HEK293 (cell line): ENCODE data around the gene ATAT1.

ENCODE experiments used
- CTCF ChIA-PET: fragments of 350-600 bp; formaldehyde crosslinking; extraction: SDS; loops from one replicate; lab custom pipeline; 2021; ENCODE audit warnings: antibody characterized with exemption; lab: Yijun Ruan, JAX
- POLR2A ChIA-PET: fragments of 300-600 bp; formaldehyde crosslinking; extraction: SDS; loops from one replicate; lab custom pipeline; 2020; ENCODE audit warnings: antibody characterized with exemption, inconsistent platforms; lab: Yijun Ruan, JAX
- H3K27ac ChIP-seq: fragments of 200-500 bp; sonication (Bioruptor generic); 2 replicates; pipeline ENCODE4 v1.5.1; 2014; ENCODE audit warnings: low read depth, low read length, control low read depth, inconsistent platforms; ENCODE audit errors: extremely low read depth
- H3K36me3 ChIP-seq, 2 experiments: fragments of 200-500 bp in 1 of 2; sonication (Bioruptor generic) in 1 of 2; 1 replicate in 1 of 2; 2 replicates in 1 of 2; pipeline ENCODE4 v1.5.1; 2014 to 2017; ENCODE audit warnings: inconsistent platforms in 2 of 2, low read length in 2 of 2; ENCODE audit not compliant: control insufficient read depth in 2 of 2, insufficient read depth in 1 of 2
- H3K4me1 ChIP-seq: fragments of 200-500 bp; sonication (Bioruptor generic); 2 replicates; pipeline ENCODE4 v1.5.1; 2014; ENCODE audit warnings: mild to moderate bottlenecking, low read length, inconsistent platforms; ENCODE audit not compliant: control insufficient read depth, insufficient read depth
- H3K4me3 ChIP-seq: 2 replicates; pipeline ENCODE4 v1.5.1; 2011; ENCODE audit warnings: low read depth, mild to moderate bottlenecking, control low read depth, low read length, moderate library complexity
- H3K9me3 ChIP-seq: fragments of 200-500 bp; sonication (Bioruptor generic); 2 replicates; pipeline ENCODE4 v1.5.1; 2014; ENCODE audit warnings: low read depth, low read length, inconsistent platforms; ENCODE audit not compliant: control insufficient read depth, insufficient read depth
- BCL11A ChIP-seq: fragments of 450-650 bp; formaldehyde crosslinking; IDR thresholded peaks from 2 replicates; pipeline ENCODE4 v1.5.1; 2016; ENCODE audit warnings: low read depth, missing biosample characterization, missing genetic modification characterization
- GLIS1 ChIP-seq: fragments of 450-650 bp; formaldehyde crosslinking; IDR thresholded peaks from 2 replicates; pipeline ENCODE4 v1.5.1; 2016; ENCODE audit warnings: missing biosample characterization, missing genetic modification characterization
- GLIS2 ChIP-seq: fragments of 450-650 bp; formaldehyde crosslinking; IDR thresholded peaks from 2 replicates; pipeline ENCODE4 v1.5.1; 2016; ENCODE audit warnings: missing biosample characterization, missing genetic modification characterization
- KLF1 ChIP-seq: fragments of 450-650 bp; formaldehyde crosslinking; IDR thresholded peaks from 2 replicates; pipeline ENCODE4 v1.5.1; 2016; ENCODE audit warnings: missing biosample characterization, missing genetic modification characterization
- MEIS1 ChIP-seq: sonication (generic); formaldehyde crosslinking; IDR thresholded peaks from 2 replicates; pipeline ENCODE4 v1.8.1; 2022; ENCODE audit warnings: missing genetic modification reagents, mild to moderate bottlenecking, borderline replicate concordance
- PRDM1 ChIP-seq: fragments of 450-650 bp; formaldehyde crosslinking; IDR thresholded peaks from 2 replicates; pipeline ENCODE4; 2016; ENCODE audit warnings: missing biosample characterization, missing genetic modification characterization
- RBAK ChIP-seq: fragments of 450-650 bp; formaldehyde crosslinking; IDR thresholded peaks from 2 replicates; pipeline ENCODE4 v1.5.1; 2016; ENCODE audit warnings: missing biosample characterization, missing genetic modification characterization
- SCRT1 ChIP-seq: fragments of 450-650 bp; formaldehyde crosslinking; IDR thresholded peaks from 2 replicates; pipeline ENCODE4 v1.5.1; 2016; ENCODE audit warnings: missing biosample characterization, missing genetic modification characterization, borderline replicate concordance
- SETDB1 ChIP-seq: IDR thresholded peaks from one replicate; pipeline ENCODE4 v1.6.1; 2017; ENCODE audit warnings: mild to moderate bottlenecking, low read length, moderate library complexity, mixed read lengths; ENCODE audit not compliant: insufficient read length
- ZBTB8A ChIP-seq: fragments of 450-650 bp; formaldehyde crosslinking; IDR thresholded peaks from 2 replicates; pipeline ENCODE4 v1.5.1; 2016; ENCODE audit warnings: missing biosample characterization, missing genetic modification characterization
- ZNF16 ChIP-seq: fragments of 450-650 bp; formaldehyde crosslinking; IDR thresholded peaks from 2 replicates; pipeline ENCODE4 v1.5.1; 2016; ENCODE audit warnings: low read depth, missing biosample characterization, missing genetic modification characterization
- ZNF23 ChIP-seq: fragments of 450-650 bp; formaldehyde crosslinking; IDR thresholded peaks from 2 replicates; pipeline ENCODE4 v1.5.1; 2016; ENCODE audit warnings: missing biosample characterization, missing genetic modification characterization, borderline replicate concordance
- ZNF548 ChIP-seq: fragments of 450-650 bp; formaldehyde crosslinking; IDR thresholded peaks from 2 replicates; pipeline ENCODE4 v1.5.1; 2016; ENCODE audit warnings: missing biosample characterization, missing genetic modification characterization
- ZNF776 ChIP-seq: fragments of 450-650 bp; formaldehyde crosslinking; IDR thresholded peaks from 2 replicates; pipeline ENCODE4 v1.5.0; 2017; ENCODE audit warnings: missing biosample characterization, missing genetic modification characterization, borderline replicate concordance
- ZNF791 ChIP-seq: fragments of 450-650 bp; formaldehyde crosslinking; IDR thresholded peaks from 2 replicates; pipeline ENCODE4 v1.5.1; 2016; ENCODE audit warnings: missing biosample characterization, missing genetic modification characterization
- TF ChIP-seq, protein P1 (sequence below): fragments of 450-650 bp; formaldehyde crosslinking; IDR thresholded peaks from 2 replicates; pipeline ENCODE4 v1.5.1; 2016; ENCODE audit warnings: missing biosample characterization, missing genetic modification characterization
- TF ChIP-seq, protein P2 (sequence below): fragments of 450-650 bp; formaldehyde crosslinking; IDR thresholded peaks from 2 replicates; pipeline ENCODE4 v1.5.1; 2016; ENCODE audit warnings: missing biosample characterization, missing genetic modification characterization
- TF ChIP-seq, protein P3 (sequence below): fragments of 450-650 bp; formaldehyde crosslinking; IDR thresholded peaks from 2 replicates; pipeline ENCODE4 v1.5.0; 2017; ENCODE audit warnings: missing biosample characterization, missing genetic modification characterization, borderline replicate concordance
- TF ChIP-seq, protein P4 (sequence below): fragments of 450-650 bp; formaldehyde crosslinking; IDR thresholded peaks from 2 replicates; pipeline ENCODE4 v1.5.1; 2017; ENCODE audit warnings: missing biosample characterization, missing genetic modification characterization
- TF ChIP-seq, protein P5 (sequence below): fragments of 450-650 bp; formaldehyde crosslinking; IDR thresholded peaks from 2 replicates; pipeline ENCODE4 v1.5.1; 2016; ENCODE audit warnings: missing biosample characterization, missing genetic modification characterization
- TF ChIP-seq, protein P6 (sequence below): fragments of 450-650 bp; formaldehyde crosslinking; IDR thresholded peaks from 2 replicates; pipeline ENCODE4 v1.5.1; 2016; ENCODE audit warnings: missing biosample characterization, missing genetic modification characterization, borderline replicate concordance

The ATAT1 gene

DNA sequence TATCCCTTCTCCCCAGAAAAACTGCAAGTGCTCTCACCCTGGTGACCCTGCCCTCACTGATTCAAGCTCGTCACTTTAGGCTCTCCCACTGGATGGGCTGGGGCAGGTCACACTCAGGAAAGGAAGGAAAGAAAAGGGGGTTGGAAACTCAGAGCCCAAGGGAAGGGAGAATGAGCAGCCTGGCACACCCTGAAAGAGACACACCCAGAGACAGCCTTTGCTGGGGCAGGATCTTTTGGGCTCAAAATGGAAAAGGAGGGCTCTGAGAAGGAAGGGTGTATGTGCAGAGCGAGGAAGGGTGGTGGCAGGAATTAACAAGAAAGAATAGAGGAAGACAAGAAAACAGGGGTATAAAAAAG lies 57.3 kb downstream of the ATAT1 start (continued):
- TF ChIP-seq, protein P1, sequence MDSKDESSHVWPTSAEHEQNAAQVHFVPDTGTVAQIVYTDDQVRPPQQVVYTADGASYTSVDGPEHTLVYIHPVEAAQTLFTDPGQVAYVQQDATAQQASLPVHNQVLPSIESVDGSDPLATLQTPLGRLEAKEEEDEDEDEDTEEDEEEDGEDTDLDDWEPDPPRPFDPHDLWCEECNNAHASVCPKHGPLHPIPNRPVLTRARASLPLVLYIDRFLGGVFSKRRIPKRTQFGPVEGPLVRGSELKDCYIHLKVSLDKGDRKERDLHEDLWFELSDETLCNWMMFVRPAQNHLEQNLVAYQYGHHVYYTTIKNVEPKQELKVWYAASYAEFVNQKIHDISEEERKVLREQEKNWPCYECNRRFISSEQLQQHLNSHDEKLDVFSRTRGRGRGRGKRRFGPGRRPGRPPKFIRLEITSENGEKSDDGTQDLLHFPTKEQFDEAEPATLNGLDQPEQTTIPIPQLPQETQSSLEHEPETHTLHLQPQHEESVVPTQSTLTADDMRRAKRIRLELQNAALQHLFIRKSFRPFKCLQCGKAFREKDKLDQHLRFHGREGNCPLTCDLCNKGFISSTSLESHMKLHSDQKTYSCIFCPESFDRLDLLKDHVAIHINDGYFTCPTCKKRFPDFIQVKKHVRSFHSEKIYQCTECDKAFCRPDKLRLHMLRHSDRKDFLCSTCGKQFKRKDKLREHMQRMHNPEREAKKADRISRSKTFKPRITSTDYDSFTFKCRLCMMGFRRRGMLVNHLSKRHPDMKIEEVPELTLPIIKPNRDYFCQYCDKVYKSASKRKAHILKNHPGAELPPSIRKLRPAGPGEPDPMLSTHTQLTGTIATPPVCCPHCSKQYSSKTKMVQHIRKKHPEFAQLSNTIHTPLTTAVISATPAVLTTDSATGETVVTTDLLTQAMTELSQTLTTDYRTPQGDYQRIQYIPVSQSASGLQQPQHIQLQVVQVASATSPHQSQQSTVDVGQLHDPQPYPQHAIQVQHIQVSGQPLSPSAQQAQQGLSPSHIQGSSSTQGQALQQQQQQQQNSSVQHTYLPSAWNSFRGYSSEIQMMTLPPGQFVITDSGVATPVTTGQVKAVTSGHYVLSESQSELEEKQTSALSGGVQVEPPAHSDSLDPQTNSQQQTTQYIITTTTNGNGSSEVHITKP (tag by site-specific recombination): no peak
- no peak for TF ChIP-seq GLIS1 (tag by site-specific recombination)
- TF ChIP-seq KLF1: peak; percentile 53
- TF ChIP-seq, protein P2, sequence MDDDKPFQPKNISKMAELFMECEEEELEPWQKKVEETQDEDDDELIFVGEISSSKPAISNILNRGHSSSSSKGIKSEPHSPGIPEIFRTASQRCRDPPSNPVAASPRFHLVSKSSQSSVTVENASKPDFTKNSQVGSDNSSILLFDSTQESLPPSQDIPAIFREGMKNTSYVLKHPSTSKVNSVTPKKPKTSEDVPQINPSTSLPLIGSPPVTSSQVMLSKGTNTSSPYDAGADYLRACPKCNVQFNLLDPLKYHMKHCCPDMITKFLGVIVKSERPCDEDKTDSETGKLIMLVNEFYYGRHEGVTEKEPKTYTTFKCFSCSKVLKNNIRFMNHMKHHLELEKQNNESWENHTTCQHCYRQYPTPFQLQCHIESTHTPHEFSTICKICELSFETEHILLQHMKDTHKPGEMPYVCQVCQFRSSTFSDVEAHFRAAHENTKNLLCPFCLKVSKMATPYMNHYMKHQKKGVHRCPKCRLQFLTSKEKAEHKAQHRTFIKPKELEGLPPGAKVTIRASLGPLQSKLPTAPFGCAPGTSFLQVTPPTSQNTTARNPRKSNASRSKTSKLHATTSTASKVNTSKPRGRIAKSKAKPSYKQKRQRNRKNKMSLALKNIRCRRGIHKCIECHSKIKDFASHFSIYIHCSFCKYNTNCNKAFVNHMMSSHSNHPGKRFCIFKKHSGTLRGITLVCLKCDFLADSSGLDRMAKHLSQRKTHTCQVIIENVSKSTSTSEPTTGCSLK (tag by site-specific recombination): no peak
- TF ChIP-seq ZNF791 (tag by site-specific recombination): no peak
- no peak for TF ChIP-seq ZNF16
- TF ChIP-seq ZBTB8A (tag by site-specific recombination): 0 out of 2 replicates have a peak, but pooled peaks have one; percentile 46
- no peak for TF ChIP-seq PRDM1
- TF ChIP-seq ZNF23: no peak
- no peak for TF ChIP-seq SCRT1 (tag by site-specific recombination)
- no peak for TF ChIP-seq MEIS1 (CRISPR knock-in tag)
- no peak for TF ChIP-seq ZNF776 (tag by site-specific recombination)
- TF ChIP-seq, protein P3, sequence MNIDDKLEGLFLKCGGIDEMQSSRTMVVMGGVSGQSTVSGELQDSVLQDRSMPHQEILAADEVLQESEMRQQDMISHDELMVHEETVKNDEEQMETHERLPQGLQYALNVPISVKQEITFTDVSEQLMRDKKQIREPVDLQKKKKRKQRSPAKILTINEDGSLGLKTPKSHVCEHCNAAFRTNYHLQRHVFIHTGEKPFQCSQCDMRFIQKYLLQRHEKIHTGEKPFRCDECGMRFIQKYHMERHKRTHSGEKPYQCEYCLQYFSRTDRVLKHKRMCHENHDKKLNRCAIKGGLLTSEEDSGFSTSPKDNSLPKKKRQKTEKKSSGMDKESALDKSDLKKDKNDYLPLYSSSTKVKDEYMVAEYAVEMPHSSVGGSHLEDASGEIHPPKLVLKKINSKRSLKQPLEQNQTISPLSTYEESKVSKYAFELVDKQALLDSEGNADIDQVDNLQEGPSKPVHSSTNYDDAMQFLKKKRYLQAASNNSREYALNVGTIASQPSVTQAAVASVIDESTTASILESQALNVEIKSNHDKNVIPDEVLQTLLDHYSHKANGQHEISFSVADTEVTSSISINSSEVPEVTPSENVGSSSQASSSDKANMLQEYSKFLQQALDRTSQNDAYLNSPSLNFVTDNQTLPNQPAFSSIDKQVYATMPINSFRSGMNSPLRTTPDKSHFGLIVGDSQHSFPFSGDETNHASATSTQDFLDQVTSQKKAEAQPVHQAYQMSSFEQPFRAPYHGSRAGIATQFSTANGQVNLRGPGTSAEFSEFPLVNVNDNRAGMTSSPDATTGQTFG (tag by site-specific recombination): no peak
- TF ChIP-seq, protein P4, sequence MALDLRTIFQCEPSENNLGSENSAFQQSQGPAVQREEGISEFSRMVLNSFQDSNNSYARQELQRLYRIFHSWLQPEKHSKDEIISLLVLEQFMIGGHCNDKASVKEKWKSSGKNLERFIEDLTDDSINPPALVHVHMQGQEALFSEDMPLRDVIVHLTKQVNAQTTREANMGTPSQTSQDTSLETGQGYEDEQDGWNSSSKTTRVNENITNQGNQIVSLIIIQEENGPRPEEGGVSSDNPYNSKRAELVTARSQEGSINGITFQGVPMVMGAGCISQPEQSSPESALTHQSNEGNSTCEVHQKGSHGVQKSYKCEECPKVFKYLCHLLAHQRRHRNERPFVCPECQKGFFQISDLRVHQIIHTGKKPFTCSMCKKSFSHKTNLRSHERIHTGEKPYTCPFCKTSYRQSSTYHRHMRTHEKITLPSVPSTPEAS (tag by site-specific recombination): peak; percentile 24; the same call in 1 of the 2 replicates
- no peak for TF ChIP-seq RBAK (tag by site-specific recombination)
- no peak for TF ChIP-seq BCL11A
- TF ChIP-seq, all 188 proteins: peak for 6

DNA sequence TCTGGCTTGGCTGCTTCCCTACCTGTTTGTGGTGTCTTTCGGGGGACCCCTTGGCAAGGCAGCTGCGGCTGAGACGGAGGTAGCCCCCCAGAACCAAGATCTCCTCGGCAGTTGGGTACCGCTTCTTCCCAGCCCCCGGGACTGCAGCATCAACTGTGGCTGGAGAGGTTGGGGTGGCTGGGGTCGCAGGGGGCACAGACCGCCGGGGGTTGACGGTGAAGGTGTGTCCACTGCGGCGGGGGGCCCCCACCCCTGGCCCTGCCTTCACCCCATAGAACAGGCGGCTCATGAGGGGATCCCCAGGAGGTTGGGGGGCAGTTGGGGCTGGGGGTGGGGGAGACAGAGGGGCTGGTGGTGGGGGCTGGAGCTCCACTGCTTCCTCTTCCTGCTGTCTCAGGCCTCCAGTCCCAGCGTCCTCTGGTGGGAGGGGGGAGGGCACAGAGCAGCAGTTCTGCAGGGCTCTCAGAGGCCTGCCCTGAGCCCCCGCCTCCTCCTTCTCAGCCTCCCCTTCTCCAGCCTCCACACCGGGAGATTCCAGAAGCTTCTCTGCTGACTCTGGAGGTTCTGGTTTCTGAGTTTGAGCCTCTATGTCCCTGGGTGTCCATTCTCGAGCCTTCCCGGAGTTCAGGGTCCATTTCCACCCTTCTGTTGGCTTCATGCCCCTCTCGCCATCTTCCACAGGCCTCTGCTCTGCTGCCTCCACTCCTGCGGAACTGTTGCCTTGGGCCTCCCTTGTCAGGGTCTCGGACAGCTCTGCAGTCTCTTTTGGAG lies 57.9 kb downstream of the ATAT1 start:
- TF ChIP-seq GLIS2 (tag by site-specific recombination): peak; percentile 53
- TF ChIP-seq SETDB1: no peak
- TF ChIP-seq, protein P5, sequence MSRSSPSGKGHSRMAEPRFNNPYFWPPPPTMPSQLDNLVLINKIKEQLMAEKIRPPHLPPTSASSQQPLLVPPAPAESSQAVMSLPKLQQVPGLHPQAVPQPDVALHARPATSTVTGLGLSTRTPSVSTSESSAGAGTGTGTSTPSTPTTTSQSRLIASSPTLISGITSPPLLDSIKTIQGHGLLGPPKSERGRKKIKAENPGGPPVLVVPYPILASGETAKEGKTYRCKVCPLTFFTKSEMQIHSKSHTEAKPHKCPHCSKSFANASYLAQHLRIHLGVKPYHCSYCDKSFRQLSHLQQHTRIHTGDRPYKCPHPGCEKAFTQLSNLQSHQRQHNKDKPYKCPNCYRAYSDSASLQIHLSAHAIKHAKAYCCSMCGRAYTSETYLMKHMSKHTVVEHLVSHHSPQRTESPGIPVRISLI (tag by site-specific recombination): no peak
- TF ChIP-seq RBAK (tag by site-specific recombination): no peak
- no peak for TF ChIP-seq ZNF548 (tag by site-specific recombination)
- TF ChIP-seq, protein P6, sequence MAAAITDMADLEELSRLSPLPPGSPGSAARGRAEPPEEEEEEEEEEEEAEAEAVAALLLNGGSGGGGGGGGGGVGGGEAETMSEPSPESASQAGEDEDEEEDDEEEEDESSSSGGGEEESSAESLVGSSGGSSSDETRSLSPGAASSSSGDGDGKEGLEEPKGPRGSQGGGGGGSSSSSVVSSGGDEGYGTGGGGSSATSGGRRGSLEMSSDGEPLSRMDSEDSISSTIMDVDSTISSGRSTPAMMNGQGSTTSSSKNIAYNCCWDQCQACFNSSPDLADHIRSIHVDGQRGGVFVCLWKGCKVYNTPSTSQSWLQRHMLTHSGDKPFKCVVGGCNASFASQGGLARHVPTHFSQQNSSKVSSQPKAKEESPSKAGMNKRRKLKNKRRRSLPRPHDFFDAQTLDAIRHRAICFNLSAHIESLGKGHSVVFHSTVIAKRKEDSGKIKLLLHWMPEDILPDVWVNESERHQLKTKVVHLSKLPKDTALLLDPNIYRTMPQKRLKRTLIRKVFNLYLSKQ (tag by site-specific recombination): no peak
- peak overlapping the region; percentile 1 for H3K4me3 ChIP-seq
- peaks cover 26% of the 10 kb centered on the region for H3K4me1 ChIP-seq
- ChIA-PET POLR2A (interaction anchor here (0.8 to 7.6 kb wide), 6 partner anchors 12 to 60 kb away, joined by 3 to 120 read pairs (median 12); partner anchors contain the start of genes IER3, MDC1 and TUBB), CTCF (interaction anchor here (0.6 to 19.6 kb wide), 5 partner anchors 12 to 201 kb away, joined by 3 to 692 read pairs (median 5); partner anchors contain the start of genes DHX16, MDC1 and TUBB)
- peak overlapping the region; percentile 70; the same call in 1 of the 2 replicates for H3K27ac ChIP-seq
- H3K36me3 ChIP-seq: peaks cover 0 to 14% of the 10 kb centered on the region in 2 experiments; a peak in 2 of 3 replicates
- H3K9me3 ChIP-seq: no peaks in the 10 kb centered on the region
